Measurements from ENCODE around the gene TSEN2.
A peak's percentile ranks its signal among the peaks of the same experiment; 100 is the strongest.
"Not testable (repeated sequence)": the region's sequence is repeated elsewhere in the genome, so short reads cannot be mapped to it uniquely, and the experiment has no call there.

TSEN2 gene

GRCh38 chr3:12452361-12453330 lies 31.6 kb upstream of the TSEN2 start:
- FAIRE-seq = no peak

- FAIRE-seq = no peak
These were observed 30.0 kb upstream of the TSEN2 start for GRCh38 chr3:12454076-12454815.

GRCh38 chr3:12454816-12455121 lies 29.5 kb upstream of the TSEN2 start:
- no peak for FAIRE-seq

GRCh38 chr3:12455740-12456139 lies 28.5 kb upstream of the TSEN2 start:
- FAIRE-seq = no peak

GRCh38 chr3:12456441-12456840 lies 27.8 kb upstream of the TSEN2 start:
- no peak for FAIRE-seq

GRCh38 chr3:12457380-12457779 lies 26.9 kb upstream of the TSEN2 start:
- not testable (repeated sequence) for FAIRE-seq

- no peak for FAIRE-seq
These were observed 25.4 kb upstream of the TSEN2 start for GRCh38 chr3:12458901-12459300.

GRCh38 chr3:12460127-12460526 lies 24.2 kb upstream of the TSEN2 start:
- FAIRE-seq = peak; percentile 33

GRCh38 chr3:12461097-12461649 lies 23.1 kb upstream of the TSEN2 start:
- FAIRE-seq = no peak

GRCh38 chr3:12462159-12462947 lies 21.9 kb upstream of the TSEN2 start:
- no peak for FAIRE-seq

- FAIRE-seq = no peak
These were observed 20.6 kb upstream of the TSEN2 start for GRCh38 chr3:12463686-12464085.

GRCh38 chr3:12464181-12464580 lies 20.1 kb upstream of the TSEN2 start:
- no peak for FAIRE-seq

- FAIRE-seq = no peak
These were observed 19.0 kb upstream of the TSEN2 start for GRCh38 chr3:12465151-12465835.

GRCh38 chr3:12465836-12466225 lies 18.4 kb upstream of the TSEN2 start:
- no peak for FAIRE-seq

- FAIRE-seq = no peak
These were observed 16.5 kb upstream of the TSEN2 start for GRCh38 chr3:12467746-12468145.

GRCh38 chr3:12468276-12468675 lies 16.0 kb upstream of the TSEN2 start:
- FAIRE-seq = no peak

- FAIRE-seq = no peak
These were observed 15.5 kb upstream of the TSEN2 start for GRCh38 chr3:12468757-12469156.

- not testable (repeated sequence) for FAIRE-seq
These were observed 15.1 kb upstream of the TSEN2 start for GRCh38 chr3:12469222-12469621.

- FAIRE-seq = no peak
These were observed 14.2 kb upstream of the TSEN2 start for GRCh38 chr3:12470111-12470510.

- FAIRE-seq = no peak
These were observed 13.6 kb upstream of the TSEN2 start for GRCh38 chr3:12470680-12471079.

GRCh38 chr3:12471241-12471640 lies 13.0 kb upstream of the TSEN2 start:
- no peak for FAIRE-seq

- FAIRE-seq = no peak
These were observed 12.2 kb upstream of the TSEN2 start for GRCh38 chr3:12472000-12472610.

All from colon (tissue), 2 donors.